HepG2 (cell line): ENCODE results near the gene PLD1. TPM values are rescaled to one million over a fixed set of nuclear protein-coding genes. Genes with fewer than 3 reads are reported as not detected.

Experiments used
- ATAC-seq: fragments of 200-7000 bp; cut with Tn5 transposase; 3 replicates; pipeline ENCODE4 v1.9.1; 2020; ENCODE audit warnings: mild to moderate bottlenecking, moderate library complexity
- BruUV-seq: library from RNA; stranded (reverse); fragments of 400-500 nt; replicated peaks from 2 replicates; lab custom pipeline; 2021; lab: Mats Ljungman, UMichigan
- CTCF ChIA-PET: fragments of 300-600 bp; formaldehyde crosslinking; extraction: SDS; loops from one replicate; lab custom pipeline; 2021; ENCODE audit warnings: low total read pairs, inconsistent platforms, low intra/inter-chr PET ratio; lab: Yijun Ruan, JAX
- POLR2A ChIA-PET: fragments of 350-600 bp; sonication (Branson Sonifier 250); formaldehyde crosslinking; loops from one replicate; lab custom pipeline; 2020; ENCODE audit warnings: antibody characterized with exemption, inconsistent platforms; lab: Yijun Ruan, JAX
- DNase-seq: peaks from one replicate; pipeline ENCODE4 v3.0.0-alpha.2; 2015; ENCODE audit warnings: low spot score
- FAIRE-seq: peaks from 3 replicates; lab custom pipeline; 2011; peaks lifted over from hg19 to GRCh38; lab: Jason Lieb, UNC
- H2AFZ ChIP-seq: one replicate; pipeline ENCODE4 v1.6.1; 2011; ENCODE audit warnings: low read length, inconsistent platforms
- H3K27ac ChIP-seq: fragments of 300-600 bp; 3 replicates; pipeline ENCODE4 v1.8.0; 2011; ENCODE audit warnings: mixed run types, mild to moderate bottlenecking, mixed read lengths, low read length, inconsistent platforms; ENCODE audit not compliant: insufficient read depth; ENCODE audit errors: extremely low read length
- H3K27me3 ChIP-seq, 2 experiments: fragments of 200-600 bp in 1 of 2; 2 replicates in 1 of 2; 3 replicates in 1 of 2; pipeline versions ENCODE4 v1.6.0 to v1.8.0; 2011; ENCODE audit warnings: low read length in 2 of 2, mild to moderate bottlenecking in 2 of 2, moderate library complexity in 2 of 2, inconsistent platforms in 1 of 2; ENCODE audit not compliant: insufficient read depth in 2 of 2, control insufficient read depth in 1 of 2
- H3K36me3 ChIP-seq, 2 experiments: fragments of 200-600 bp in 1 of 2; replicated peaks in 1 of 2; 2 replicates in 1 of 2; 3 replicates in 1 of 2; pipeline versions ENCODE4 v1.5.1 to v1.8.0; 2011; ENCODE audit warnings: low read length in 2 of 2, inconsistent platforms in 1 of 2; ENCODE audit not compliant: insufficient read depth in 2 of 2, control insufficient read depth in 1 of 2
- H3K4me1 ChIP-seq: 2 replicates; pipeline ENCODE4 v1.5.1; 2012; ENCODE audit warnings: low read length, inconsistent platforms; ENCODE audit not compliant: insufficient read depth
- H3K4me2 ChIP-seq: 2 replicates; pipeline ENCODE4 v1.6.0; 2011; ENCODE audit warnings: low read depth, low read length, inconsistent platforms
- H3K4me3 ChIP-seq, 3 experiments: fragments of 200-600 bp in 1 of 3; sonication (generic), shearing (Covaris generic) in 1 of 3; replicated peaks in 1 of 3; 2 replicates each; pipeline ENCODE4 v1.5.1; 2011 to 2016; ENCODE audit warnings: low read length in 3 of 3, inconsistent platforms in 2 of 3, low read depth in 2 of 3, mild to moderate bottlenecking in 2 of 3, control low read depth in 1 of 3, mixed read lengths in 1 of 3; ENCODE audit not compliant: insufficient read depth in 1 of 3
- H3K79me2 ChIP-seq: one replicate; pipeline ENCODE4 v1.6.1; 2011; ENCODE audit warnings: low read length, inconsistent platforms; ENCODE audit not compliant: insufficient read depth
- H3K9ac ChIP-seq: 2 replicates; pipeline ENCODE4 v1.6.0; 2011; ENCODE audit warnings: mild to moderate bottlenecking, low read depth, low read length, inconsistent platforms; ENCODE audit not compliant: insufficient read depth
- H3K9me3 ChIP-seq: 2 replicates; pipeline ENCODE4 v1.5.1; 2012; ENCODE audit warnings: mild to moderate bottlenecking, low read length
- H4K20me1 ChIP-seq: 2 replicates; pipeline ENCODE4 v1.6.0; 2011; ENCODE audit warnings: inconsistent platforms, mild to moderate bottlenecking, low read length, moderate library complexity; ENCODE audit not compliant: insufficient read depth
- AGO1 ChIP-seq: fragments of 200-400 bp; formaldehyde crosslinking; IDR thresholded peaks from 2 replicates; pipeline ENCODE4 v1.6.1; 2017; ENCODE audit warnings: mild to moderate bottlenecking, low read depth, low read length, moderate library complexity; ENCODE audit not compliant: poor library complexity, severe bottlenecking
- DR1 ChIP-seq: sonication (generic); formaldehyde crosslinking; IDR thresholded peaks from 2 replicates; pipeline ENCODE4 v1.8.0; 2021; ENCODE audit warnings: mild to moderate bottlenecking, missing genetic modification reagents, inconsistent platforms
- GRHL1 ChIP-seq: sonication (generic); formaldehyde crosslinking; conservative IDR thresholded peaks from 2 replicates; pipeline ENCODE4 v1.8.0; 2022; ENCODE audit warnings: missing genetic modification reagents
- JUNB ChIP-seq: sonication (generic); formaldehyde crosslinking; IDR thresholded peaks from 2 replicates; pipeline ENCODE4 v1.8.0; 2022; ENCODE audit warnings: missing genetic modification reagents, mild to moderate bottlenecking, borderline replicate concordance
- LRRFIP1 ChIP-seq: sonication (generic); formaldehyde crosslinking; conservative IDR thresholded peaks from 2 replicates; pipeline ENCODE4 v1.4.0; 2020; ENCODE audit warnings: missing genetic modification reagents
- MAX ChIP-seq: IDR thresholded peaks from 2 replicates; pipeline ENCODE4 v1.6.1; 2012; ENCODE audit warnings: inconsistent platforms
- NR2C2 ChIP-seq: sonication (generic); formaldehyde crosslinking; IDR thresholded peaks from 2 replicates; pipeline ENCODE4 v1.4.0; 2020; ENCODE audit warnings: missing genetic modification reagents, mild to moderate bottlenecking, moderate library complexity, borderline replicate concordance
- RXRA ChIP-seq: sonication (generic); formaldehyde crosslinking; IDR thresholded peaks from 2 replicates; pipeline ENCODE4 v1.5.1; 2020; ENCODE audit warnings: missing genetic modification reagents
- SAFB2 ChIP-seq: sonication (generic); formaldehyde crosslinking; IDR thresholded peaks from 2 replicates; pipeline ENCODE4 v1.5.1; 2020; ENCODE audit warnings: missing genetic modification reagents, low read depth, mild to moderate bottlenecking, borderline replicate concordance
- TEAD3 ChIP-seq: optimal IDR thresholded peaks from 2 replicates; pipeline ENCODE3; 2016; ENCODE audit warnings: borderline replicate concordance
- TSC22D2 ChIP-seq: sonication (generic); formaldehyde crosslinking; IDR thresholded peaks from 2 replicates; pipeline ENCODE4 v1.5.1; 2020; ENCODE audit warnings: missing genetic modification reagents, mild to moderate bottlenecking, borderline replicate concordance
- ZBTB10 ChIP-seq: sonication (generic); formaldehyde crosslinking; IDR thresholded peaks from 2 replicates; pipeline ENCODE4 v1.4.0; 2020; ENCODE audit warnings: missing genetic modification reagents, borderline replicate concordance
- ZNF143 ChIP-seq: sonication (generic); formaldehyde crosslinking; IDR thresholded peaks from 2 replicates; pipeline ENCODE4 v1.4.0; 2020; ENCODE audit warnings: missing genetic modification reagents
- ZNF205 ChIP-seq: IDR thresholded peaks from 2 replicates; pipeline ENCODE4 v1.6.1; 2018; ENCODE audit warnings: missing biosample characterization, missing genetic modification reagents
- ZNF383 ChIP-seq: sonication (generic); formaldehyde crosslinking; IDR thresholded peaks from 2 replicates; pipeline ENCODE4 v1.4.0; 2020; ENCODE audit warnings: missing genetic modification reagents, mild to moderate bottlenecking, borderline replicate concordance
- ZNF605 ChIP-seq: sonication (generic); formaldehyde crosslinking; IDR thresholded peaks from 2 replicates; pipeline ENCODE4 v1.8.0; 2022; ENCODE audit warnings: mild to moderate bottlenecking, missing genetic modification reagents
- ZNF775 ChIP-seq: sonication (generic); formaldehyde crosslinking; IDR thresholded peaks from 2 replicates; pipeline ENCODE4 v1.4.0; 2020; ENCODE audit warnings: missing genetic modification reagents, mild to moderate bottlenecking, moderate library complexity, borderline replicate concordance
- WGBS: methylation state at CpG from one replicate; pipeline ENCODE4 v1.1.6; 2017; ENCODE audit warnings: low lambda C conversion rate; 5-methylcytosine and 5-hydroxymethylcytosine counted together
- in situ Hi-C: cut with HindIII; loops from 2 replicates; pipeline ENCODE4 v1.10.0; 2017; ENCODE audit warnings: low pct_unique_long_range_greater_than_20kb; ENCODE audit not compliant: extremely low pct_ligation_motif_present
- intact Hi-C: fragments of 100-400 bp; cut with micrococcal nuclease; formaldehyde crosslinking; loops from one replicate; pipeline ENCODE4 v1.10.0; 2022; ENCODE audit not compliant: unreplicated experiment
- polyA plus RNA-seq, 8 experiments: library from polyadenylated mRNA; depleted of rRNA in 3 of 8; stranded (reverse) in 7 of 8; unstranded in 1 of 8; fragments of >200 nt; fragmentation: Illumina TruSeq in 4 of 8; extraction: Trizol in 4 of 8; gene quantifications; 2 replicates each; pipeline versions ENCODE4 v1.2.1 to v1.2.3, GENCODE V29; 2011 to 2016; ENCODE audit warnings: low read depth in 4 of 8, missing spikeins in 1 of 8, mixed read lengths in 1 of 8; ENCODE audit not compliant: insufficient read depth in 1 of 8
- total RNA-seq, 5 experiments: library from RNA; depleted of rRNA; stranded (reverse); fragments of >200 nt; fragmentation: Illumina TruSeq; extraction: Trizol; gene quantifications; 2 replicates each; pipeline ENCODE4 v1.2.3, GENCODE V29; 2016; ENCODE audit warnings: low read depth in 1 of 5

The PLD1 gene
- total and polyA plus RNA-seq, 2 of the 13 experiments (the other 11 are each of a cell fraction or from before 2014, with no cell fraction given) = 27.1 to 59.4 TPM

- H3K4me1 ChIP-seq = peaks cover 46% of the 10 kb centered on the region
- WGBS = 96% methylated on average over 3 of the region's 3 CpGs
- H3K4me2 ChIP-seq = no peak overlapping the region
- in situ Hi-C loops (no loop called here), intact Hi-C loops (no loop called here)
- BruUV-seq = no TSS peak
- FAIRE-seq (no peak), ATAC-seq (no peak), DNase-seq (no peak)
- POLR2A ChIA-PET = interaction anchor here (1.2 kb wide), 1 partner anchor 9 kb away, joined by 4 read pairs; no protein-coding TSS in a partner anchor
- no peaks in the 10 kb centered on the region; a peak in 1 of 5 replicates for H3K27me3 ChIP-seq
- H3K4me3 ChIP-seq = no peak overlapping the region
- no peaks in the 10 kb centered on the region for H4K20me1 ChIP-seq
- CTCF ChIA-PET = no interaction called here
- H3K79me2 ChIP-seq = peaks cover 30% of the 10 kb centered on the region
- H3K9me3 ChIP-seq = no peaks in the 10 kb centered on the region
- no peaks in the 10 kb centered on the region for H3K36me3 ChIP-seq
- no peak overlapping the region for H3K27ac ChIP-seq
- no peak overlapping the region for H3K9ac ChIP-seq
- H2AFZ ChIP-seq = no peak overlapping the region
- TF ChIP-seq ZNF205 (no peak), TSC22D2 (CRISPR knock-in tag) (no peak), ZNF775 (CRISPR knock-in tag) (no peak), AGO1 (no peak), DR1 (CRISPR knock-in tag) (no peak), LRRFIP1 (CRISPR knock-in tag) (no peak), ZNF605 (CRISPR knock-in tag) (no peak), NR2C2 (CRISPR knock-in tag) (no peak), SAFB2 (no peak), MAX (no peak), JUNB (CRISPR knock-in tag) (no peak), ZBTB10 (no peak), RXRA (CRISPR knock-in tag) (no peak), GRHL1 (CRISPR knock-in tag) (no peak), TEAD3 (no peak), ZNF383 (CRISPR knock-in tag) (no peak), ZNF143 (CRISPR knock-in tag) (no peak)
Measured at GRCh38 chr3:171813278-171813896, 3.1 kb upstream of the PLD1 start.
